ENCODE measurements around the gene GEN1. TPM values are rescaled to one million over a fixed set of nuclear protein-coding genes. Genes with fewer than 3 reads are reported as not detected.

GEN1 gene
- total and polyA plus RNA-seq, 10 of the 15 experiments (the other 5 are each of a cell fraction or from before 2014, with no cell fraction given) = 6.0 to 49.6 (median 36.0) TPM

GRCh38 chr2:17821535-17822444, 67.9 kb downstream of the GEN1 start (continued):
- TF ChIP-seq NKRF (conservative IDR thresholded peaks at IDR 0.05) (no peak), STAT1 (conservative IDR thresholded peaks at IDR 0.05) (no peak), EP300 (IDR thresholded peaks at IDR 0.05; ENCODE audit: borderline replicate concordance in 1 of 2, control insufficient read depth in 1 of 2, low read depth in 2 of 2, low read length in 2 of 2) (peak; percentile 37 to 40; a peak in 1 of 4 replicates), IRF5 (IDR thresholded peaks at IDR 0.05; ENCODE audit: borderline replicate concordance) (no peak), E4F1 (IDR thresholded peaks at IDR 0.05; ENCODE audit: borderline replicate concordance, partially characterized antibody) (no peak), KAT2A (conservative IDR thresholded peaks at IDR 0.05; ENCODE audit: control insufficient read depth, low read depth, low read length) (no peak), IRF4 (IDR thresholded peaks at IDR 0.05; ENCODE audit: low read depth, low read length) (no peak), IKZF1 (conservative IDR thresholded peaks at IDR 0.05) (peak; percentile 74), E2F8 (IDR thresholded peaks at IDR 0.05; ENCODE audit: low read depth, partially characterized antibody) (no peak), WRNIP1 (IDR thresholded peaks at IDR 0.05; ENCODE audit: borderline replicate concordance, low read depth, low read length) (no peak), SMAD5 (IDR thresholded peaks at IDR 0.05; ENCODE audit: low read depth) (no peak), KDM1A (IDR thresholded peaks at IDR 0.05; ENCODE audit: borderline replicate concordance) (no peak), SPI1 (IDR thresholded peaks at IDR 0.05; ENCODE audit: borderline replicate concordance, insufficient read depth, low read depth, low read length) (peak; percentile 44; the same call in 1 of the 2 replicates), ATF7 (IDR thresholded peaks at IDR 0.05; ENCODE audit: low read depth) (peak; percentile 43; the same call in 1 of the 2 replicates), PAX5 (IDR thresholded peaks at IDR 0.05; ENCODE audit: borderline replicate concordance, low read depth, low read length) (no peak)
- TF ChIP-seq, protein P1, sequence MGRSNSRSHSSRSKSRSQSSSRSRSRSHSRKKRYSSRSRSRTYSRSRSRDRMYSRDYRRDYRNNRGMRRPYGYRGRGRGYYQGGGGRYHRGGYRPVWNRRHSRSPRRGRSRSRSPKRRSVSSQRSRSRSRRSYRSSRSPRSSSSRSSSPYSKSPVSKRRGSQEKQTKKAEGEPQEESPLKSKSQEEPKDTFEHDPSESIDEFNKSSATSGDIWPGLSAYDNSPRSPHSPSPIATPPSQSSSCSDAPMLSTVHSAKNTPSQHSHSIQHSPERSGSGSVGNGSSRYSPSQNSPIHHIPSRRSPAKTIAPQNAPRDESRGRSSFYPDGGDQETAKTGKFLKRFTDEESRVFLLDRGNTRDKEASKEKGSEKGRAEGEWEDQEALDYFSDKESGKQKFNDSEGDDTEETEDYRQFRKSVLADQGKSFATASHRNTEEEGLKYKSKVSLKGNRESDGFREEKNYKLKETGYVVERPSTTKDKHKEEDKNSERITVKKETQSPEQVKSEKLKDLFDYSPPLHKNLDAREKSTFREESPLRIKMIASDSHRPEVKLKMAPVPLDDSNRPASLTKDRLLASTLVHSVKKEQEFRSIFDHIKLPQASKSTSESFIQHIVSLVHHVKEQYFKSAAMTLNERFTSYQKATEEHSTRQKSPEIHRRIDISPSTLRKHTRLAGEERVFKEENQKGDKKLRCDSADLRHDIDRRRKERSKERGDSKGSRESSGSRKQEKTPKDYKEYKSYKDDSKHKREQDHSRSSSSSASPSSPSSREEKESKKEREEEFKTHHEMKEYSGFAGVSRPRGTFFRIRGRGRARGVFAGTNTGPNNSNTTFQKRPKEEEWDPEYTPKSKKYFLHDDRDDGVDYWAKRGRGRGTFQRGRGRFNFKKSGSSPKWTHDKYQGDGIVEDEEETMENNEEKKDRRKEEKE (IDR thresholded peaks at IDR 0.05) = no peak
